SU-DHL-6 (cell line): ENCODE data around the gene PHACTR3.

Experiments used
- H2AFZ ChIP-seq: fragments of 200-600 bp; sonication (generic); 2 replicates; pipeline ENCODE4 v1.6.1; 2014; ENCODE audit warnings: low read depth, mild to moderate bottlenecking, moderate library complexity, mixed read lengths, antibody characterized with exemption, low read length; ENCODE audit not compliant: severe bottlenecking
- H3F3A ChIP-seq: fragments of 200-600 bp; shearing (Covaris generic); 2 replicates; pipeline ENCODE4 v1.6.0; 2016; ENCODE audit warnings: antibody characterized with exemption, mild to moderate bottlenecking; ENCODE audit not compliant: insufficient read depth
- H3K27ac ChIP-seq: fragments of 200-600 bp; sonication (generic); 2 replicates; pipeline ENCODE4 v1.5.1; 2016; ENCODE audit warnings: low read depth, mild to moderate bottlenecking, low read length, moderate library complexity, mixed read lengths
- H3K27me3 ChIP-seq: fragments of 200-600 bp; sonication (generic), shearing (Covaris generic); 2 replicates; pipeline ENCODE4 v1.6.0; 2014; ENCODE audit warnings: mild to moderate bottlenecking, low read length
- H3K36me3 ChIP-seq: fragments of 200-600 bp; sonication (generic); 2 replicates; pipeline ENCODE4 v1.6.1; 2014; ENCODE audit warnings: mild to moderate bottlenecking, low read length, mixed read lengths
- H3K4me2 ChIP-seq: fragments of 300-600, 200-600 bp; shearing (Covaris generic), sonication (generic); 2 replicates; pipeline ENCODE4 v1.6.0; 2014; ENCODE audit warnings: low read length, low read depth, mild to moderate bottlenecking; ENCODE audit not compliant: poor library complexity, severe bottlenecking
- H3K4me3 ChIP-seq: fragments of 200-600 bp; sonication (generic); 2 replicates; pipeline ENCODE4 v1.5.1; 2014; ENCODE audit warnings: antibody characterized with exemption, low read length, mild to moderate bottlenecking, mixed read lengths; ENCODE audit not compliant: insufficient read depth, poor library complexity, severe bottlenecking
- H3K79me2 ChIP-seq: fragments of 200-600 bp; sonication (generic); 2 replicates; pipeline ENCODE4 v1.6.1; 2014; ENCODE audit warnings: mild to moderate bottlenecking, low read length, moderate library complexity; ENCODE audit not compliant: insufficient read depth
- H3K9ac ChIP-seq: fragments of 200-600 bp; sonication (generic); 2 replicates; pipeline ENCODE4 v1.7.0; 2014; ENCODE audit warnings: mild to moderate bottlenecking, low read length
- H3K9me2 ChIP-seq: fragments of 200-600 bp; sonication (generic); replicated peaks from 2 replicates; pipeline ENCODE4 v1.6.1; 2014; ENCODE audit warnings: low read length; ENCODE audit not compliant: insufficient read depth
- H3K9me3 ChIP-seq: fragments of 200-600 bp; sonication (generic); 2 replicates; pipeline ENCODE4 v1.6.1; 2014; ENCODE audit warnings: low read length, mixed read lengths; ENCODE audit not compliant: insufficient read depth
- H4K20me1 ChIP-seq: fragments of 200-600 bp; sonication (generic); 2 replicates; pipeline ENCODE4 v1.6.1; 2014; ENCODE audit warnings: low read depth, mild to moderate bottlenecking, antibody characterized with exemption, low read length, moderate library complexity, mixed read lengths
- EZH2phosphoT487 ChIP-seq: fragments of 200-600 bp; sonication (generic), shearing (Covaris generic); conservative IDR thresholded peaks from 2 replicates; pipeline ENCODE4 v1.6.1; 2018; ENCODE audit warnings: mild to moderate bottlenecking, antibody characterized with exemption, low read length, moderate library complexity, mixed read lengths
- TF ChIP-seq, protein P1 (sequence below): fragments of 200-600 bp; sonication (generic); IDR thresholded peaks from one replicate; pipeline ENCODE4 v1.5.1; 2017; ENCODE audit warnings: antibody characterized with exemption, mild to moderate bottlenecking, low read length, moderate library complexity; ENCODE audit not compliant: insufficient read depth, poor library complexity, severe bottlenecking

Gene PHACTR3

DNA sequence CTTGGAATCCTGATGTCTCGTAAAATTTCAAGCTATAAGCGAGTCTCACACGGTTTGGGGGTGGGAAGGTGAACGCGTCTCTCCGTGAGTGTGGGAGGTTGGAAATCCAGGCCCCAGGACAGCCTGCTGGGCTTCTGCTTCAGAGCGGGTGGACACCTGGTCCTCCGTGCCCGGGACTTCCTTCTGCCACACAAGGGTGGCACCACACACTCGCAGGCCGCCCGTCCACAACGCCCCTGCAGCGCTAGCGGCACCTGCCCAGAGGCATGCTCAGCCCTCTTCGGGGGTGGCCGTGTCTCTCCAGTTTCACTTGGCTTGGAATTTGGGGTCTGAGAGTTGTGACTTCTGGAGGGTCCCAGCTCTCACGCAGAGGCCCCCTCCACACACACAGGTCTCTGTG lies 151.9 kb downstream of the PHACTR3 start:
- Histone ChIP-seq H2AFZ (no peak overlapping the region), H3K9me2 (no peaks in the 10 kb centered on the region), H3K4me3 (no peak overlapping the region), H3K4me2 (no peak overlapping the region), H3K9ac (no peak overlapping the region), H3K27me3 (no peaks in the 10 kb centered on the region; the same call in 1 of the 2 replicates), H3K79me2 (no peaks in the 10 kb centered on the region), H4K20me1 (no peaks in the 10 kb centered on the region), H3F3A (no peaks in the 10 kb centered on the region), H3K27ac (no peak overlapping the region), H3K36me3 (no peaks in the 10 kb centered on the region), H3K9me3 (no peaks in the 10 kb centered on the region)
- TF ChIP-seq EZH2phosphoT487, result no peak
- TF ChIP-seq, protein P1, sequence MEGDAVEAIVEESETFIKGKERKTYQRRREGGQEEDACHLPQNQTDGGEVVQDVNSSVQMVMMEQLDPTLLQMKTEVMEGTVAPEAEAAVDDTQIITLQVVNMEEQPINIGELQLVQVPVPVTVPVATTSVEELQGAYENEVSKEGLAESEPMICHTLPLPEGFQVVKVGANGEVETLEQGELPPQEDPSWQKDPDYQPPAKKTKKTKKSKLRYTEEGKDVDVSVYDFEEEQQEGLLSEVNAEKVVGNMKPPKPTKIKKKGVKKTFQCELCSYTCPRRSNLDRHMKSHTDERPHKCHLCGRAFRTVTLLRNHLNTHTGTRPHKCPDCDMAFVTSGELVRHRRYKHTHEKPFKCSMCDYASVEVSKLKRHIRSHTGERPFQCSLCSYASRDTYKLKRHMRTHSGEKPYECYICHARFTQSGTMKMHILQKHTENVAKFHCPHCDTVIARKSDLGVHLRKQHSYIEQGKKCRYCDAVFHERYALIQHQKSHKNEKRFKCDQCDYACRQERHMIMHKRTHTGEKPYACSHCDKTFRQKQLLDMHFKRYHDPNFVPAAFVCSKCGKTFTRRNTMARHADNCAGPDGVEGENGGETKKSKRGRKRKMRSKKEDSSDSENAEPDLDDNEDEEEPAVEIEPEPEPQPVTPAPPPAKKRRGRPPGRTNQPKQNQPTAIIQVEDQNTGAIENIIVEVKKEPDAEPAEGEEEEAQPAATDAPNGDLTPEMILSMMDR, result no peak

DNA sequence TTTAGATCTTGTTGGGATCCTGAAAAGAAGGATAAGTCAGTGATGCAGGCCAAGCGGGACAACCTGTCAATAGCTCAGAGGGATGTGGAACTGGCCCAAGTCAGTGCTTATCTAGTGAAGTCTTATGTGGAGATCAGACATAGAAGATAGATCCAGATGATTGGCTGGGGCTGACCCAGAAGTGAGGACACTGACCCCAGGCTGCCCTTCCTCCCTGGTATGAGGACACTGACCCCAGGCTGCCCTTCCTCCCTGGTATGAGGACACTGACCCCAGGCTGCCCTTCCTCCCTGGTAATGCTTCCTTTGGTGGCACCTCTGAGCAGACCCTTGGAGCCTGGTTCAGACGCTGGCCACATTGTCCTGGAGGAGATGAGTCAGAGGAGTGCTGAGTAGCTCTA lies 159.7 kb downstream of the PHACTR3 start:
- Histone ChIP-seq H2AFZ (no peak overlapping the region), H3K9ac (no peak overlapping the region), H4K20me1 (no peaks in the 10 kb centered on the region), H3F3A (no peaks in the 10 kb centered on the region), H3K4me3 (no peak overlapping the region), H3K36me3 (no peaks in the 10 kb centered on the region), H3K27ac (no peak overlapping the region), H3K4me2 (no peak overlapping the region), H3K27me3 (no peaks in the 10 kb centered on the region; the same call in 1 of the 2 replicates), H3K9me3 (no peaks in the 10 kb centered on the region), H3K79me2 (no peaks in the 10 kb centered on the region), H3K9me2 (no peaks in the 10 kb centered on the region)
- TF ChIP-seq EZH2phosphoT487, result no peak
- TF ChIP-seq, protein P1, result no peak

DNA sequence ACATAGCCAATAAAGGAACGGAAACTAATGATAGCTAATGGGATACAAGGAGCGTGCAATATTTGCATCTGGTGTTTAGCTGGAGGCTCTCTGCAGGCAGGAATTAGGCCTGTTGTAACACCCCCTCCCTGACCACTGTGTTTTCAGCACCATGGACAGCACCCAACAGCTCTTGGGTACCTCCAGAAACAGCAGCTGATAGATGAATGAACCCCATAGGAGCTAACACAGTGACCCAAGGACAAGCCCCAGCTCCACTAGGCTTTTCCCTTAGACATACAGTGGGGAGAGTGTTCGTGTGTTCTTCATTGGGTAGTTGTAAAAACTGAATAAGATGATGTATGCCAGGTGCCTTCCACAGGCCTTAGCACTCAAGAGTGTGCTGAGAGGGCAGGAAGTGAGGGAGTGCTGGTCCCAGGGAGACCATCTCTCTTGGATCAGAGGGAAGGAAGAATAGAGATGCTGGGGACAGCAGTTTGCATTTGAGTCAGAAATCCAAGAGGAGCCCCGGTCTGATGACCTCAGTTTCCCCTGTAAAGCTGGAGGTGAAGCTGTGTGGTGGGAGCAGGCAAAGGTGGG lies 161.3 kb downstream of the PHACTR3 start:
- Histone ChIP-seq H3K79me2 (no peaks in the 10 kb centered on the region), H3K27me3 (no peaks in the 10 kb centered on the region), H3K27ac (no peak overlapping the region), H3F3A (no peaks in the 10 kb centered on the region), H3K9ac (no peak overlapping the region), H3K4me3 (no peak overlapping the region), H3K36me3 (no peaks in the 10 kb centered on the region), H2AFZ (no peak overlapping the region), H3K9me2 (no peaks in the 10 kb centered on the region), H3K9me3 (no peaks in the 10 kb centered on the region), H4K20me1 (no peaks in the 10 kb centered on the region), H3K4me2 (no peak overlapping the region)
- no peak for TF ChIP-seq EZH2phosphoT487
- TF ChIP-seq, protein P1, result no peak

DNA sequence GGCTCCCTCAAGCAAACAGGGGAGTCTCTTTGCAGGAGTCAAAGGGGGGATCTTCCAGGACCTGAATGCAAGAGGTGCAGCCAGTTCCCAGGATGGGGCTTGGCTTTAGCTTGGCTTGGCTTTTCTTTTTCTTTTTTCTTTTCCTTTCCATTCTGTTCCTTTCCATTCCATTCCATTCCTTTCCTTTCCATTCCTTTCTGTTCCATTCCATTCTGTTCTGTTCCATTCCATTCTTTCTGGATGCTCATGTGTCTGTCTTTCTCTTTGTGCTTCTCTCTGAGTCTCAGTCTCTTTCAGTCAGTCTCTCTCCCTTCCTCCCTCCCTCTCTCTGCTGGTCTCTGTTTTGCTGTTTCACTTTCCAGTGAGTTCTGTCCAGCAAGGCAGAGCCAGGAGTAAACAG lies 163.3 kb downstream of the PHACTR3 start:
- H2AFZ ChIP-seq, result no peak overlapping the region
- no peak for TF ChIP-seq EZH2phosphoT487
- TF ChIP-seq, protein P1, result no peak
- no peaks in the 10 kb centered on the region for H3F3A ChIP-seq
- no peak overlapping the region for H3K4me2 ChIP-seq
- H3K27ac ChIP-seq, result no peak overlapping the region
- no peaks in the 10 kb centered on the region for H3K36me3 ChIP-seq
- H3K79me2 ChIP-seq, result no peaks in the 10 kb centered on the region
- H3K9me2 ChIP-seq, result no peaks in the 10 kb centered on the region
- H3K9me3 ChIP-seq, result no peaks in the 10 kb centered on the region
- no peak overlapping the region for H3K9ac ChIP-seq
- H3K27me3 ChIP-seq, result no peaks in the 10 kb centered on the region
- H4K20me1 ChIP-seq, result no peaks in the 10 kb centered on the region
- no peak overlapping the region for H3K4me3 ChIP-seq
